ENCODE results near the gene HIP1R. TPM values are rescaled to one million over a fixed set of nuclear protein-coding genes. Genes with fewer than 3 reads are reported as not detected.
A peak's percentile ranks its signal among the peaks of the same experiment; 100 is the strongest.
"Not testable (repeated sequence)": the region's sequence is repeated elsewhere in the genome, so short reads cannot be mapped to it uniquely, and the experiment has no call there.

Gene HIP1R
- total RNA-seq, 2 donors from 2014 or later = 42.6 to 74.2 TPM

DNA sequence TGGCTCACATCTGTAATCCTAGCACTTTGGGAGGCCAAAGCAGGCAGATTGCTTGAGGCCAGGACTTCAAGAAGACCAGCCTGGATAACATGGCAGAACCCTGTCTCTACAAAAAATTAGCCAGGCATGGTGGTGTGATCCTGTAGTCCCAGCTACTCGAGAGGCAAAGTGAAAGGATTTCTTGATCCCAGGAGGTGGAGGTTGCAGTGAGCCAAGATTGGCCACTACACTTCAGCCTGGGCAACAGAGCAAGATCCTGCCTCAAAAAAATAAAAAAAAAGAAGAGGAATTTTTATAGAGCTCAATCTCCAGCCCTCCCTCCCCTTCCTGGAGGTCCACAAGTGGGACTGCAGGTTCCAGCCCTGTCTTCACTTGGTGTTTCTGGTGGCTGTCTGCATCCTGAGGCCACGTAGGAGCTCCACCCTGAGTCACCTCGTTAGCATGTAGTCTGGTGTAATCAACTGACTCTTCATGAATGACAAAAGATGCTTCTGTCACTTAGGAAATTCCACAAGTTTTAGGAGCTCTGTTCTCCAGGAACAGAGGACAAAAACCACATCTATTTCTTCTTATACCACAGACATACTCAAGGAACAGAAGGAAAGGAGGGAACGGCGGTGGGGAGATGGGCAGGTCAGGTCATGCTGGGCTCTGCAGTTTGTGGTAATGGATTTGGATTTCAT is 44.7 kb upstream of the HIP1R start:
- Histone ChIP-seq H3K4me1 (no peaks in the 10 kb centered on the region), H3K36me3 (no peaks in the 10 kb centered on the region), H3K27me3 (no peaks in the 10 kb centered on the region), H3K4me3 (no peak overlapping the region), H3K27ac (no peak overlapping the region), H3K9ac (ENCODE audit: low read depth in 2 of 2, low read length in 2 of 2) (no peak overlapping the region), H3K9me3 (no peaks in the 10 kb centered on the region)
- DNase-seq = no peak
- TF ChIP-seq, protein P1, sequence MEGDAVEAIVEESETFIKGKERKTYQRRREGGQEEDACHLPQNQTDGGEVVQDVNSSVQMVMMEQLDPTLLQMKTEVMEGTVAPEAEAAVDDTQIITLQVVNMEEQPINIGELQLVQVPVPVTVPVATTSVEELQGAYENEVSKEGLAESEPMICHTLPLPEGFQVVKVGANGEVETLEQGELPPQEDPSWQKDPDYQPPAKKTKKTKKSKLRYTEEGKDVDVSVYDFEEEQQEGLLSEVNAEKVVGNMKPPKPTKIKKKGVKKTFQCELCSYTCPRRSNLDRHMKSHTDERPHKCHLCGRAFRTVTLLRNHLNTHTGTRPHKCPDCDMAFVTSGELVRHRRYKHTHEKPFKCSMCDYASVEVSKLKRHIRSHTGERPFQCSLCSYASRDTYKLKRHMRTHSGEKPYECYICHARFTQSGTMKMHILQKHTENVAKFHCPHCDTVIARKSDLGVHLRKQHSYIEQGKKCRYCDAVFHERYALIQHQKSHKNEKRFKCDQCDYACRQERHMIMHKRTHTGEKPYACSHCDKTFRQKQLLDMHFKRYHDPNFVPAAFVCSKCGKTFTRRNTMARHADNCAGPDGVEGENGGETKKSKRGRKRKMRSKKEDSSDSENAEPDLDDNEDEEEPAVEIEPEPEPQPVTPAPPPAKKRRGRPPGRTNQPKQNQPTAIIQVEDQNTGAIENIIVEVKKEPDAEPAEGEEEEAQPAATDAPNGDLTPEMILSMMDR (IDR thresholded peaks at IDR 0.05) = no peak
- intact Hi-C loops (cut with DNase I) = loop anchor here (5.0 kb wide), 1 partner anchor 67 kb away; no protein-coding TSS in a partner anchor

DNA sequence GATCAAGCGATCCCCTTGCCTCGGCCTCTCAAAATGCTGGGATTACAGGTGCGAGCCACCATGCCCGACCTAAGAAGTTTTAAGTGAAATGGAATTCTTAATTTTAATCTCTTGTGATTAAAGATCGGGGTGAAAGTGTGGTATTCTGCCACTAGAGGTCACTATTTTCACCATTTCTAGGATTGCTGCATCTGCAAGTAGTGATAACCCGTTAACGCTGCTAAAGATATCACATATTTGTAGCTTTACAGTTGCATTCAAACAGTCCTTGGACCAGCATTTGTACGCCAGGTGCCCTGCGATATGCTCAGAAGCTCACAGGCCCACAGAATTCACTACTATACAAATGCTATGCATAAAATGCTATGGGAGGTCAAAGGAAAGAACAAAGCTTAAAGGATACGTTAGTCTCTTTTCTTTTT is 41.6 kb upstream of the HIP1R start:
- Histone ChIP-seq H3K4me1 (no peaks in the 10 kb centered on the region), H3K4me3 (no peak overlapping the region), H3K9me3 (no peaks in the 10 kb centered on the region), H3K36me3 (no peaks in the 10 kb centered on the region), H3K27me3 (no peaks in the 10 kb centered on the region), H3K9ac (ENCODE audit: low read depth in 2 of 2, low read length in 2 of 2) (no peak overlapping the region), H3K27ac (no peak overlapping the region)
- intact Hi-C loops (cut with DNase I) = loop anchor here (2.0 to 5.0 kb wide), 2 partner anchors 64 to 159 kb away; no protein-coding TSS in a partner anchor
- peak; percentile 19 for DNase-seq
- TF ChIP-seq, protein P1 (IDR thresholded peaks at IDR 0.05) = peak; percentile 68

DNA sequence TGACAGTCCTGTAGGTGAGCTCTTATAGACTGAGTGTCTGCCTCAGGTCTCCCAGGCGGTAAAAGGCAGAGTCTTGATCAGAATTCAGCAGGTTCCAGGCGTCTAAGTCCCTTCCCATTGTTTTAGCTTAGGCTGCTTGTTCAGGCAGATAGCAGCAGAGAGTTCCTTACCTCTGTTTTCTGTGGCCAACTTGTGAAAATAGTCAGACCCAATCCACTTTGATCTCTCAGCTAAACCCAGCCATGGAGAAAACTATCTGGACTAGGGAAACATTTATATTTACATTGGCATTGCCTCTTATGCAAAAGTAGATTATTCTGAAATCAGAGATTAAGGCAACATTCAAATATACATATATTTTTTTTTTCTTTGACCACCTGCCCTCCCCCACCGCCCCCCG is 39.5 kb upstream of the HIP1R start:
- no peak for DNase-seq

DNA sequence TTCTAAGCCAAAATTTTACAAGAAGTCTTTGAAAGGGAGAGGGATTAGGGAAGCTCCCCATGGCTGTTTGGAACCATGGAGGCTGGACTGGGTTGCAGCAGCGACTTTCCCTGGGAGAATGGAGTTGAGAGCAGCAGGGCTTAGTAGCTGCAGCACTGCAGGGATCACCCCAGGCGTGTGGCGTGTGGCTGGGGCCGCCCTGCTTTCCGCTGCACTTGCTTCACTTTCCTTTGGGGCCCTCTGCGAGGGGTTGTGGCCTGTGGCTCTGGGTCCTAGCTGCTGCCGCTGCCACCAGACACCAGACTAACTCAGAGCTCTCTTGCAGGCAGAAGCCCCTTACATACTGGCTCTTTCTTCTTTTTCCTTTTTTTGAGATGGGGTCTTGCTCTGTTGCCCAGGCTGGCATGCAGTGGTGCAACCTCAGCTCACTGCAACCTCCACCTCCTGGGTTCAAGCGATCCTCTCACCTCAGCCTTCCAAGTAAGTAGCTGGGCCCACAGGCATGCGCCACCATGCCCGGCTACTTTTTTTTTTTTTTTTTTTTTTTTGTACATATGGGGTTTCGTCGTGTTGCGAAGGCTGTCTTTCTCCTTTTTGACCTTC is 35.5 kb upstream of the HIP1R start:
- DNase-seq = no peak
- TF ChIP-seq, protein P1 (IDR thresholded peaks at IDR 0.05) = no peak
- Histone ChIP-seq H3K27ac (no peak overlapping the region), H3K9ac (ENCODE audit: low read depth in 2 of 2, low read length in 2 of 2) (no peak overlapping the region), H3K27me3 (no peaks in the 10 kb centered on the region), H3K4me1 (no peaks in the 10 kb centered on the region), H3K9me3 (no peaks in the 10 kb centered on the region), H3K4me3 (no peak overlapping the region), H3K36me3 (no peaks in the 10 kb centered on the region)
- intact Hi-C loops (cut with DNase I) = no loop called here

More for the DNA sequence above, 39.5 kb upstream of the HIP1R start:
- H3K27ac ChIP-seq = no peak overlapping the region
- no peak overlapping the region for H3K9ac ChIP-seq (ENCODE audit: low read depth in 2 of 2, low read length in 2 of 2)
- H3K9me3 ChIP-seq = no peaks in the 10 kb centered on the region
- no peaks in the 10 kb centered on the region for H3K27me3 ChIP-seq
- H3K4me3 ChIP-seq = no peak overlapping the region
- intact Hi-C loops (cut with DNase I) = loop anchor here (2.0 kb wide), 1 partner anchor 157 kb away; no protein-coding TSS in a partner anchor
- H3K36me3 ChIP-seq = no peaks in the 10 kb centered on the region
- no peaks in the 10 kb centered on the region for H3K4me1 ChIP-seq
- TF ChIP-seq, protein P1 (IDR thresholded peaks at IDR 0.05) = no peak

DNA sequence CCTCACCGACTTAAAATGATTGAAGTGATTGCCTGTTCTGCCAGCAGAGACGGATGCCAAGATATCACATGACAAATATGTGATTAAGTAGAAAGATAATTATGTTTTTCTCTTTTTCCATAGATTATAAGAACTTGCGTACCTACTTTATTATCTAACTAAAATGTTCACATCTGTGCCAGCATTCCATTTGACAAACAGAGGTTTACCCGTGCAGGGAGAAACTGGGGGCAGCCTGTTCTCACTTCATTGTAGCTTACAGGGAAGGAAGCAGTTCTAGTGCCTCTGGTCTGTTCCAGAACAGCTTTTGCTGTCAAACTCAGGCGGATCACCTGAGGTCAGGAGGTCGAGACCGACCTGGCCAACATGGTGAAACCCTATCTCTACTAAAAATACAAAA is 31.3 kb upstream of the HIP1R start:
- TF ChIP-seq, protein P1 (IDR thresholded peaks at IDR 0.05) = no peak
- no peak overlapping the region for H3K9ac ChIP-seq (ENCODE audit: low read depth in 2 of 2, low read length in 2 of 2)
- DNase-seq = no peak
- no peak overlapping the region for H3K4me3 ChIP-seq
- H3K4me1 ChIP-seq = no peaks in the 10 kb centered on the region
- no peaks in the 10 kb centered on the region for H3K27me3 ChIP-seq
- intact Hi-C loops (cut with DNase I) = no loop called here
- H3K27ac ChIP-seq = no peak overlapping the region
- no peaks in the 10 kb centered on the region for H3K9me3 ChIP-seq
- H3K36me3 ChIP-seq = no peaks in the 10 kb centered on the region

DNA sequence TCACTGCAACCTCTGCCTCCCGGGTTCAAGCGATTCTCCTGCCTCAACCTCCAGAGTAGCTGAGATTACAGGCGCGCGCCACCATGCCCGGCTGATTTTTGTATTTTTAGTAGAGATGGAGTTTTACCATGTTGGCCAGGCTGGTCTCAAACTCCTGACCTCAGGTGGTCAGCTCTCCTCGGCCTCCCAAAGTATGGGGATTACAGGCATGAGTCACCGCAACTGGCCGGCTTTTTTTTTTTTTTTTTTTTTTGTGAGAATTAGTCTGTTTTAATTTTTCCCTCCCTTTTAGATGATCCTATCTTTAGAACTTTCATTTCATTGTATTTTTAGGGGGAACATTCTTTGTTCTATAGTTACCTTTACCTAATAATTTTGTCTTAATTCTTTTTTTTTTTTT is 30.3 kb upstream of the HIP1R start:
- intact Hi-C loops (cut with DNase I); H3K9me3 ChIP-seq; DNase-seq; H3K27ac ChIP-seq; H3K4me1 ChIP-seq; H3K4me3 ChIP-seq; H3K27me3 ChIP-seq; H3K36me3 ChIP-seq; H3K9ac ChIP-seq (ENCODE audit: low read depth in 2 of 2, low read length in 2 of 2): not testable (repeated sequence)
